HG03108 (cell line): ENCODE measurements around the gene RGS7.
"Not testable (repeated sequence)": the region's sequence is repeated elsewhere in the genome, so short reads cannot be mapped to it uniquely, and the experiment has no call there.

Source experiments
- ATAC-seq: cut with Tn5 transposase; IDR thresholded peaks from one replicate; pipeline ENCODE4 v1.9.1; 2021; ENCODE audit warnings: moderate library complexity; ENCODE audit not compliant: unreplicated experiment

RGS7 gene

DNA sequence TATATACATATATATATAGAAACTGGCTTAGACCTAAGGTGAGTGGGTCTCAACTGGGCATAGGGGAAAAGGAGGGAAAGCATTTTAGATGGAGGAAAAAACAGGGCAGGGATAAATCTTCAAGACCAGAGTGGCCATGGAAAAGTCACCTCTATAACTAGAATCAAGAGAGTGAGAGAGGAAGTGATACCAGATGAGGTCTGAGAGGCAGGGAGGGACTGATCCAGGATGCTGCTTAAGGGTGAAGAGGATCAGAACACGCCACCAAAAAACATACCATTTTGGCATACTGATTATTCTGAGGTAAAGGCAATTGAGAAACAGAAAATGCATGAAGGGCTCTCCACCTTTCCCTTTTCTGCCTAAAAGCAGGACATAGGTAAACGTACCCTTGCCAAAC, 268.9 kb downstream of the RGS7 start:
- not testable (repeated sequence) for ATAC-seq

DNA sequence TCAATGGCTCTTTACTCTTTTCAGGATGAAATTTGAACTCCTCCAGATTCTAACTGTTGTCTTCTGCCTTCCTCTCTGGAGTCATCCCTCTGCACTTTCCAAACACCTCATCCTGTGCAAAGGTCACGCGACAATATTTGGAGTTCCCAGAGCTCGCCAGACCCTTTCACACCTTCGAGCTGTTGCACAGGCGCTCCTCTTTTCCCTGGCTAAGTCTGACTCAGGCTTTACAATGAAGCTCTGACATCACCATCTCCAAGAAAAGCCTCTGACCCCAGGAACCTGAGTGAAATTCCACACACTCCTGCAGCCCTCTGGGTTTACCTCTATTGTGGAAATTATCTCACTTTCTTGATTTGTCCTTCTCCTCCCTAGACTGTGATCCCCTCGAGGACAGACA, 270.3 kb downstream of the RGS7 start:
- ATAC-seq = no peak

DNA sequence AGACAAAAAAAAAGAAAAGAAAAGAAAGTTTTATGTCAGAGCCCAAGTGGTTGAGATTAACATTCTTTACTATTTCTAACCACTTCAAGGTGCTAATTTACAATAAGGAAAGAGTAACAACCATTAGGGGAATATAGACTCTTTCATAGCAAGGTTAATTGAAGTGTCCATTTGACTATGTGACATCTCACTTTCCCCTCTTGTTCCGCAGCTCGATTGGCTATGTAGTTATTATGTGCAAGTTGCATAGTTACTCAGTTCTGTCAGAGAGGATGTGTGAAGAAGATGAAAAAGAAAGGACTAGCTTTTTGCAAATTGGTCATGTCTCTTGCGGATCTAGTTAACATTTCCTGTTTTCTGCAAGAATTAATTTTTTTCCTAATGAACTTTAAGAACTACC, 273.7 kb downstream of the RGS7 start:
- no peak for ATAC-seq

DNA sequence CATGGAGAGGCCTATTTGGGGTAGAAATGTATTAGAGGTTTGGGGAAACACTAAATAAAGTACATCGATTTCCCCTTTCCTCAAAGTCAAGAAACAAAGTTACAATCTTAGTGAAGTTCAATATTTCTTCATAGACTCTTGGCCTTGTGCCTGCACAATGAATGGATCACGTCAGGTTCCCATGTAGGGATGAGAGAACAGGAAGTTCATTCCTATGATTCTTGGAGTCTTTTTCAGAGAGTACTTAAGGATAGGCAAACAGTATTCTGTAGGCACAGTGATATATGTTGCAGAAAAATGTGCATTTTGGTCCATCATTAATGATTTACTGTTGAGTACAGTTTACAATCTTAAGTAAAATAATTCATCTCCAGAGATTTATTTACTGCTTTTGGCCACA, 275.5 kb downstream of the RGS7 start:
- no peak for ATAC-seq

GRCh38 chr1:241079459-241079858, 277.5 kb downstream of the RGS7 start:
- ATAC-seq = no peak

- ATAC-seq = no peak
Observed at GRCh38 chr1:241079047-241079446, 278.0 kb downstream of the RGS7 start.

GRCh38 chr1:241077386-241078147, 279.4 kb downstream of the RGS7 start:
- ATAC-seq = no peak

GRCh38 chr1:241074507-241074906, 282.5 kb downstream of the RGS7 start:
- ATAC-seq = no peak

GRCh38 chr1:241068359-241068758, 288.6 kb downstream of the RGS7 start:
- ATAC-seq = no peak

- ATAC-seq = no peak
Observed at GRCh38 chr1:241063276-241063675, 293.7 kb downstream of the RGS7 start.

- no peak for ATAC-seq
Observed at GRCh38 chr1:241061062-241061461, 295.9 kb downstream of the RGS7 start.

- ATAC-seq = no peak
Observed at GRCh38 chr1:241048622-241049021, 308.4 kb downstream of the RGS7 start.

DNA sequence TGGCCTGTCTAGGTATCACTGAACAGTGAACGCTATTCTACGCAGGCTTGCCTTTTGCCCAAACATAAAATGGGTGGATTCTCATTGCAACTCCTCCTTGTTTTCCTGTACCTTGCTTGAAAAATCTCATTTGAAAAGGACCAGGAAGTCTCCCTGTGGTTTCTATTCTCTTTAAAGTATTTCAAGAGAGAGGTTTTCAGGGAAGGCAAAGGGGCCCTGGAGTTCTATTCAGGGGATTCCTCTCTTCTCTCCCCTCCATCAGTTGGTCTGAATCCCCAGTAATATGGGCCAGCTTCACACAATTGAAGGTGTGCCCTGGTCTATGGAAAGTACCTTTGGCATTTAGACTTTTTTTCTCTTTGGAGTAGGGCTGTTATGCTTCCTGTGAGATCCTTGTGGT, 311.3 kb downstream of the RGS7 start:
- no peak for ATAC-seq

DNA sequence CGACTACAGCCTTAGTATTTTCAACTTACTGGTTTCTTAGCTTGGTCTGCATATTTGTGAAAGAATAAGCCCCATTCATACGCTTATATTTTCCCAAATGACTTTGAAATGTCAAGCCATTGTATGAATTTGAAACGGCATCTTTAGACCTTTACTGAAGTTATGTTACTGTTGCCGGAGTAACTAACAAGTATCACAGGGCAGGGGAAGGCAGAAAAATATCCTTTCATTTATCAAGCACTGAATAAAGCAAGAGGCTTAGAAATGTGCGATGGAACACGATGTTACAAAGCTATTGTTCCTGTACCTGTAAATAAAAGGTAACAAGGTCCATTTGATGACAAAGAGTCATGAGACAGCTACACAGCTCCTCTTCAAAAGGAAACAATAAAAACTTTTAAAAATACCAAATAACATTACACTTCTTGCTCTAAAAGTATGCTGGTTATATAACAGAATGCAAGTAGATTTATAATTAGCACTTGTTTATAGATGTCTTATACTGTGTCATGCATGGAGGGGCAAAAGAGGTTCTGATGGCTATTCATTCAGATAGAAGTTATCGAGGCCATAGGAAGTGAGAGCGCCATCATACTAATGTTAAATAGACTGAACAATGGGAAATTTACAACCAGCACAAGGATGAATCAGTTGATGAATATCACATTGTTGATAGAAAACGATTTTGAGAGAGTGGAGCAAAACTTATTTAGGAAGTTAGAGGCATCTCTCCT, 322.6 kb downstream of the RGS7 start:
- ATAC-seq = no peak

DNA sequence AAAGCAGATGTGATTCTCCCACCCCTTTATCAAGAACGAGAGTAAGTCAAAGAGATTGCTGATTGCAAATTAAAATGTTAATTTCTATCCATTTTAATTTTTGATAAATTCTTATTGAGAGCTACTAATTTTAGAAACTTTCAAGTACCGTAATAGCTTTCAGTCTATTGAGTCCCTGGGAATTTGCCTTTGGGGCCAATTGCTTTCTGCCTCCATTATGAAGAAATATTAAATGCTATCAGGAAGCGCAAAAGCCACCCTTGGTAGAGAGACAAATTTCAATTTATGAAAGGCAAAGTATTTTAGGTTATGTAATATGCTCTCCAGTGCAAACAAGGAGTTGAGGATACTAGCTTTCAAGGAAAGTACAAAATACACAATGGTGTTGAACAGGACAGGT, 332.2 kb downstream of the RGS7 start:
- ATAC-seq = no peak

DNA sequence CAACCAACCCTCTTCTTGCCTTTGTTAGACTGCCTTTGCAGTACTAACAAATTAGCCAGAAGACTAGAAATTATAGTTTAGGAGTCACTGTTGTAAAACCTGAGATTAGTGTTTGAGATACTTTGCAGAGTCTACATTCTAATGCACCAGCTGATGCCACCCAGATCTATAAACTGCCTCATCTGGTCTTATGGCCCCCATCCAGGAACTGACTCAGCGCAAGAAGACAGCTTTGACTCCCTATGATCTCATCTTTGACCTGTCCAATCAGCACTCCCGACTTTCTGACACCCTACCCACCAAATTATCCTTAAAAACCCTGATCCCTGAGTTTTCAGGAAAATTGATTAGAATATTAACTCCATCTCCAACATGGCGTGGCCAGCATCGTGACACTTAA, 334.6 kb downstream of the RGS7 start:
- no peak for ATAC-seq

GRCh38 chr1:241020851-241021697, 335.9 kb downstream of the RGS7 start:
- no peak for ATAC-seq

- no peak for ATAC-seq
Observed at GRCh38 chr1:241012708-241013340, 344.2 kb downstream of the RGS7 start.

DNA sequence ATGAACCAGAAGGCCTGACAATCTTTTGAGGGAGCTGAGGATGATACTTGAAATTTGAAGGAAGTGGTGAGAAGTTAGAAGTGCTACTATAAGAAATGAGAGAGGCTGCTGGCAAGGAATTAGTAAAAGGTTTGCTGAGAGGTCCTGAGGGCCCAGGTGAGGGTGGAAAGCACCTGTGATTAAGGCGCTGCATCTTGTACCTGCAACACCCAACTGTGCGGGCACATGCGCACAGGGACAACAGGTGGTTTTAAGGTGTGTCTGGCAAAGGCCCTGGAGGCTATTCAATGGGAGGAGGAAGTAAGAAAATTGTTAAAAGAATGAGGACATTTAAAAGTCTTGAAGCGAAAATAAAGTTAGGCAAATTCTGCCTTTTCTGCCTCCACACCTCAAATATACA, 349.3 kb downstream of the RGS7 start:
- ATAC-seq = no peak

DNA sequence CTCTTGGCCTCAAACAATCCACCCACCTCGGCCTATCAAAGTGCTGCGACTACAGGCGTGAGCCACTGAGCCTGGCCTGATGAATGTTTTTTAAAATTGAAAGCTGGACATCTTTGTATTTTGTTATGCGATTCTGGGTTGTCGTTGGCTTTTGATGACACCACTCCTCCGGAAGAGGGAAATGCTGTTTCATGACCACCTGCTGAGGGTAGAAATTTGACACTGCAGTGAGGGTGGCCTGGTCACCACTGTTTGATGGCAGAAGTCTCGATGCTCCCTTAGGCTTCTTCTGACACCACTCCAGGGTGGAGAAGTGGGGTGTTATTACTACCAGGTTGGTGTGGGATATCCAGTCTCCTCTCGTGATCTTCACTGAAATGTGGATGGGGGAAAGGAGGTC, 357.2 kb downstream of the RGS7 start:
- no peak for ATAC-seq

DNA sequence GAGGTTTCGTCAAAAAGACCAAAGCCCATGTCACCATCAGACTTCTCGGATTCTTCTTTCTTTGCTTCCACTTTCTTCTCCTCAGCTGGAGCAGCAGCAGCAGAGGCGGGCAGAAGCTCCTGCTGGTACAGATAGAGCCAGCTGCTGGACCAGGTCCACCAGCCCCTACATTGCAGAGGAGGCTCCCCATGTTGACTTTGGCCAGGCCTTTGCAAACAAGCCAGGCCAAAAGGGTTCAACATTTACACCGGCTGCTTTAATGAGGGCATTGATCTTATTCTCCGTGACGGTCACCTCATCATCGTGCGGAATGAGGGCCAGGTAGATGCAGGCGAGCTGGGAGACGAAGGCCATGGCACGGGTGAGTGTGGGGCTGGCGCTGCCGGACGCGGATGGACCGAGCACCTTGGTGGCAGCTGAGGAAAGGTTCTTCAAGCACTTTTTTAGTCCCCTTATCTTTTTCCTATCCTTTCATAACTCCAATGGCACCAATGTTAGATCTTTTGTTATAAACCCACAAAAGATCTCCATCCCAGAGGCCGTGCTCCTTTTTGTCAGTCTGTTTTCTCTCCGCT, 358.5 kb downstream of the RGS7 start:
- ATAC-seq = no peak
